ENCODE data around the gene ITPRIPL1.
"Not testable (repeated sequence)": the region's sequence is repeated elsewhere in the genome, so short reads cannot be mapped to it uniquely, and the experiment has no call there.

ITPRIPL1 gene, protein sequence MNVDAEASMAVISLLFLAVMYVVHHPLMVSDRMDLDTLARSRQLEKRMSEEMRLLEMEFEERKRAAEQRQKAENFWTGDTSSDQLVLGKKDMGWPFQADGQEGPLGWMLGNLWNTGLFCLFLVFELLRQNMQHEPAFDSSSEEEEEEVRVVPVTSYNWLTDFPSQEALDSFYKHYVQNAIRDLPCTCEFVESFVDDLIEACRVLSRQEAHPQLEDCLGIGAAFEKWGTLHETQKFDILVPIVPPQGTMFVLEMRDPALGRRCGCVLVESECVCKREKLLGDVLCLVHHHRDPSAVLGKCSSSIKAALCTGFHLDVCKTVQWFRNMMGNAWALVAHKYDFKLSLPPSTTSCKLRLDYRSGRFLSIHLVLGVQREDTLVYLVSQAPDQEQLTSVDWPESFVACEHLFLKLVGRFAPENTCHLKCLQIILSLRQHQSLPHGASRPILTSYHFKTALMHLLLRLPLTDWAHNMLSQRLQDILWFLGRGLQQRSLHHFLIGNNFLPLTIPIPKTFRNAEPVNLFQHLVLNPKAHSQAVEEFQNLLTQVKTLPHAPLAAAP

DNA sequence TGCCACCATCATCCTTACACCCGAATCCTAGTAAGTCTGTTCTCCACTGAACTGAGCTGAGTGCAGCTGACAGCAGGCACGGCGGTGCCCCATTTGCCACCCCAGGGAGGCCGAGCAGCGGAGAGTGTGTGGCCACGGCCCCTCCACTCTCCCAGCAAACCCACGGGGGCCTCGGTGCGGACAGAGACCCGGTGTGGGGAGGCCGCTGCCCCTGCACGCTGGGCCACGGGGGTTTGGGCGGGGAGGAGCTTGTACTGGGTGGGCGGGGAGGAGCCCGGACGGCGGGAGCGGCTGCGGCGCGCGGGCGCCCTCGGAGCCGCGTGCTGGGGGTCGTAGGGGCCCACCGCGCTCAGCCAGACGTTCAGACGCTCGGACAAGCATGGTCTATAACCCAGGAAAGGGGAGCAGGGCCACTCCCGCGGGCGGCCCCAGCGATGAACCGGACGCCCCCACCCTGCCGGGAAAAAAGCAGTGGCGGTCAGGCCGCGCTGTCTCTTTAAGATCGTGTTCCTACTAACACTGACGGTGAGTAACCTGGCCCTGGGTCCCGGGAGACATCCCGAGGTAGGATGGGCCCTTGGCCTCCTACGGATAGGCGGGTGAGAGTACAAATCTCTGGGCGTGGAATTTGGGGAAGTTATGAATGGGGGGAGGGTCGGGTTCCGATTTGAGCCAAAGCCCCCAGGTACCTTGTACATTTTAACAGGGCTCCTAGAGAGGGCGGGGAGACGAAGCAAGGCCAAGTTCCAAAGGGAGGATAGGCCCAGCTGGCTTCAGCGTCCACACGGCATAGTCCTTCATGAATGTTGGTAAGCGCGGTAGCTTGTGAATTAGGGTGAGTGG is at the start of gene ITPRIPL1:
Gene ITPRIPL1, plus strand, starts transcription at position 277 of the 843 bp plus-strand sequence. Its CDS starts 523 bp downstream, at position 800.
- peaks cover 70% of the 10 kb centered on the region for H3K4me1 Mint-ChIP-seq
- CTCF ChIA-PET = interaction anchor here (0.9 to 1.8 kb wide), 2 partner anchors 10 to 21 kb away, joined by 3 to 5 read pairs; partner anchors contain the start of gene NCAPH
- no peaks in the 10 kb centered on the region for H3K9me3 Mint-ChIP-seq
- H3K36me3 Mint-ChIP-seq = peaks cover 39% of the 10 kb centered on the region
- no peaks in the 10 kb centered on the region for H3K27me3 Mint-ChIP-seq
- H3K4me3 Mint-ChIP-seq = peak within 1 kb of the TSS; percentile 85
- peak within 1 kb of the TSS; percentile 91 for H3K27ac Mint-ChIP-seq
- peak; percentile 62 for DNase-seq

DNA sequence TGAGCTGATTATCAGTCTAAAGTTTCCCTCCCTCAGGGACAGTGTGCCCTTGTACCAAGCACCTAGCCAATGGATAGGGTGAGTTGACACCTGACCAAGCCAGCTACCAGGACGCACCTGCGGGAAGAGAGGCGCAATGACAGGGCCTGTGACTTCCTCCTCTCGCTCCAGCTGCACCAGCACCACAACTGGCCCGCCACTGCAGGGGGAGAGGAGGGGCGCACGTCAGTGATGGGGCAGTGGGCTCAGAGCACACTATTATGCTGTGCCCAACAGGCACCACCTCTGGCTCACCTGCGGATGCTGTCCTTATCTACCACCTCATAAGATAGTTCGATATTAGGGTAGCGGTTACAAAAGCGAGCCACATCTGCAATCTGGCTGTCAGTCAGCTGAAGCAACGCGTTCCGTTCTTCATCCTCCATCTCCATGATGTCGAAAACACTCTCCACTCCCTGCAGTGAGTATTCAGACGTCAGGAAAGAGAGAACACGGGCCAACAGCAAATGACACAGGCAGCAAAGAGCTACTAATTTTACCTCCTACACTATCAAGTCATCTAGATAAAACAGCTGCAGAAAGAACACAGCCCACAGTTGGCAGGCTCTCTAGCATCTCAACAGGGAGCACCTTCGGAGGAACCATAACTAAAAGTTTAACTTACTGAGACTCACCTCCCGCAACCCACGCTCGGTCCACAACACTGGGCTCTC is 48.2 kb upstream of the ITPRIPL1 start:
- no peak for DNase-seq
- no peaks in the 10 kb centered on the region for H3K4me1 Mint-ChIP-seq
- no peak overlapping the region for H3K27ac Mint-ChIP-seq
- no peaks in the 10 kb centered on the region for H3K9me3 Mint-ChIP-seq
- H3K36me3 Mint-ChIP-seq = peaks cover 72% of the 10 kb centered on the region
- H3K27me3 Mint-ChIP-seq = no peaks in the 10 kb centered on the region
- CTCF ChIA-PET = interaction anchor here (1.0 to 1.9 kb wide), 2 partner anchors 10 to 254 kb away, joined by 3 to 8 read pairs; no protein-coding TSS in a partner anchor
- no peak overlapping the region for H3K4me3 Mint-ChIP-seq

DNA sequence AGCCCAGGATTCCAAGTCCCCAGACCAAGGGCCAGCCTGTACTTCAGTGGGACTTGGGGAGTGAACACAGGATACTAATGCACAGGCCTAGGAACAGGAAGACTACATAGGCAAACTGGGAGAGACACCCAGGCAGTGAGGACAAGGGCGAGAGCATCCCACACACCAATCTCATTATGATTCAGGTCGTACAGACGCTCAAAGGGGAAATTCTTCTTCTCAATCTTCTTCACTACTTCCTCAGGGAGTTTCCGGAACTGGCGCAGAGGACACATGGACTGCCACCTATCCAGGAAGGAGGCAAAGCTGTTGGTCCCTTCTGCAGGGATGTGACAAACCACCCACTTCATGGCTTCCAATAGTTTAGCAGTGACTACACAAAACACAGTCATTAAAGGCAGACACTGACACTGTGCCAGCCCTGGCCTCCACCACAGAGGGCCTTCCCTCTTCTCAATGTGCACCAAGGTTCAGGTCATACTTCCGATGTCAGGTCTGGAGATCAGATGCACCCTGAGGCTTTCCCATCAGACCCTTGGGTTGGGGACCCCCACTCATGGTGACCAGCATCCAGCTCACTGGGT is 37.8 kb upstream of the ITPRIPL1 start:
- no peaks in the 10 kb centered on the region for H3K27me3 Mint-ChIP-seq
- CTCF ChIA-PET = no interaction called here
- H3K27ac Mint-ChIP-seq = no peak overlapping the region
- no peak overlapping the region for H3K4me3 Mint-ChIP-seq
- H3K4me1 Mint-ChIP-seq = no peaks in the 10 kb centered on the region
- DNase-seq = no peak
- H3K9me3 Mint-ChIP-seq = no peaks in the 10 kb centered on the region
- peaks cover 82% of the 10 kb centered on the region for H3K36me3 Mint-ChIP-seq

DNA sequence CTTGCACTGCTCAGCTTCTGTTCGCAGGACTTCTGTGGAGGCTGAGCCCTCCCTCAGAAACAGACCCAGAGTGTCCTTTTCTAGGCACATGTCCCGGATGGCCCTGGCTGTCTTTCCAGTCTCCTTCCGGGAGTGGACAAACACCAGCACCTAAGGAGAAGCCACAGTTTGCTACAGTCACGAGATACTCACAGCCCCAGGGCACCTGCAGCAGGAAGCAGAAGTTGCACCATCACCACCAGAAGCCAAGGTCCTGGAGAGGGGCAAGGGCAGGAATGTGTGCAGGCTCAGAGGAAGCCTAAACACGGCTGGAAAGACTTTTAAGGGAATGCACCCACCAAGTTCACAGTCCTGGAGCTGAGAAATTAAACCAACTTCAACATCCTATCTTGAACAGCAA is 33.4 kb upstream of the ITPRIPL1 start:
- no peak overlapping the region for H3K4me3 Mint-ChIP-seq
- peaks cover 86% of the 10 kb centered on the region for H3K36me3 Mint-ChIP-seq
- no peaks in the 10 kb centered on the region for H3K4me1 Mint-ChIP-seq
- H3K9me3 Mint-ChIP-seq = no peaks in the 10 kb centered on the region
- no peak overlapping the region for H3K27ac Mint-ChIP-seq
- CTCF ChIA-PET = interaction anchor here (0.9 kb wide), 1 partner anchor 11 kb away, joined by 3 read pairs; no protein-coding TSS in a partner anchor
- DNase-seq = no peak
- H3K27me3 Mint-ChIP-seq = no peaks in the 10 kb centered on the region

DNA sequence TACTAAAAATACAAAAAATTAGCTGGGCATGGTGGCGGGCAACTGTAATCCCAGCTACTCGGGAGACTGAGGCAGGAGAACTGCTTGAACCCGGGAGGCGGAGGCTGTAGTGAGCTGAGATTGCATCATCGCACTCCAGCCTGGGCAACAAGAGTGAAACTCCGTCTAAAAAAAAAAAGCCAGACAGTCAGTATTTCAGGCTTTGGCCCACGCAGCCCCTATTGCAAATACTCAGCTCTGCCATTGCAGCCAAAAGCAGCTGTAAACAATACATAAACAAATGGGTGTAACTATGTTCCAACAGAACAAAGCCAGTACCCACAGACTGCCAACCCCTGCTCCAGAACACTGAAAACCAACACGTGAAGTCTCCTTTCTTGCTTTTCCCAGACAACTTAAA is 30.8 kb upstream of the ITPRIPL1 start:
- CTCF ChIA-PET = interaction anchor here (0.8 to 1.0 kb wide), 2 partner anchors 16 to 27 kb away, joined by 3 read pairs; no protein-coding TSS in a partner anchor

DNA sequence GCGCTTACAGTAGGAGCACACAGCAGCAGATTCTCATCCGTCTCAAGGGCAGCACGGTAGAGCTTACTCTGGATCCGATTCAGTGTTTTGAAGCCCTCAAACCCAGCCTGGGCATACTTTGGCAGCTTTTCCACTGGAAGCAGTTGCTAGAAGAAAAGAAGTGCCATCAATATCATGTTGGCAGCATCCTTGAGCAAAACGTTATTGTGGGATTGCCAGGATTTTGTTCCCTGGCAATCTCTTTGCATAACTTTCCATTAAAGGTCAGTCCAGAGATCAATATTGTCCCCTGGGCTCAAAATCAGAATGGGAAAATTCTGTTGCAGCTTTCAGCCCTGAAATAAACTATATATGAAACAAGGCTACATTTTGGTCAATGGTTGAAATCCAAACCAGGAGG is 28.2 kb upstream of the ITPRIPL1 start:
- H3K4me1 Mint-ChIP-seq = peaks cover 27% of the 10 kb centered on the region
- H3K27ac Mint-ChIP-seq = no peak overlapping the region
- no peaks in the 10 kb centered on the region for H3K9me3 Mint-ChIP-seq
- CTCF ChIA-PET = no interaction called here
- H3K4me3 Mint-ChIP-seq = no peak overlapping the region
- H3K36me3 Mint-ChIP-seq = peaks cover 81% of the 10 kb centered on the region
- DNase-seq = no peak
- no peaks in the 10 kb centered on the region for H3K27me3 Mint-ChIP-seq

More for the DNA sequence above, 30.8 kb upstream of the ITPRIPL1 start:
- H3K9me3 Mint-ChIP-seq, H3K4me3 Mint-ChIP-seq, H3K27me3 Mint-ChIP-seq, H3K27ac Mint-ChIP-seq, DNase-seq: not testable (repeated sequence)
- Mint-ChIP-seq H3K4me1 (peaks cover 13% of the 10 kb centered on the region), H3K36me3 (peaks cover 85% of the 10 kb centered on the region)

DNA sequence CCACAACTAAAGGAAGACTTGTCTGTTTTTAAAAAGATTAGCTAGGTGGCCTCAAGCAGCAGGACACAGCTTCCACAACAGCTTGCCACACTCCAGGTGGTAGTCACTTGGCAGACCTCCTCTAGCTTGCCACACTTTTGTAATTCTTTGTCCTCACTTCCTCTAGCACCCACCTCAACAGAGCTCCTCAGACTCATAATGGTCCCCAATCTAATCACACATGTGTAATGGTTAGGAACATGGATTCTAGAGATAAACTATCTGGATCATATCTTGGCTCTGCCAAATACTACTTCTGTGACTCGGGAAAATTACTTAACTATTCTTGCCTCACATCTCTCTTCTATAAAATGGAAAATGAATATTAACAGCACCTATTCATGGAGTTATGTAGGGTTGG is 23.3 kb upstream of the ITPRIPL1 start:
- Mint-ChIP-seq H3K4me3 (no peak overlapping the region), H3K9me3 (no peaks in the 10 kb centered on the region), H3K27ac (no peak overlapping the region), H3K4me1 (peaks cover 70% of the 10 kb centered on the region), H3K36me3 (peaks cover 84% of the 10 kb centered on the region), H3K27me3 (peaks cover 3% of the 10 kb centered on the region)
- no peak for DNase-seq
- CTCF ChIA-PET = interaction anchor here (0.6 to 0.8 kb wide), 2 partner anchors 20 to 278 kb away, joined by 3 read pairs; no protein-coding TSS in a partner anchor

DNA sequence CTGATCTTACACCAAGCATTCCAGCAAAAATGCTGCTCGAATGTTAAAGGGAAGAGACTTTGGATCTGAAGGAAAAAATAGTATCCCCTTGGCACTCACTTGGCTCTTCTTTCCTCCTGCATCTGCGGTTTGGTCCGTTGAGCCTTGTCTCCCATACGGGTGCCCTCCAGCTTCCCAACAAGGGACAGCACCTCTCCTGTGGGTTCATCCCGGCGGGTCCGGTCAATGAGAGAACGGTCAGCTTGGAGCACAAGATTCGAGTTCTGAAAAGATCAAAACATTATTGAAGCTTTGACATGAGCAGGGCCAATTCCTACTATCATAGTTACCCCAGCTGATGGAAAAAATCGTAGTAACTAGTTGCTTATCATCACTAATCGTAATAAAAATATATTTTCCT is 20.5 kb upstream of the ITPRIPL1 start:
- H3K36me3 Mint-ChIP-seq = peaks cover 63% of the 10 kb centered on the region

DNA sequence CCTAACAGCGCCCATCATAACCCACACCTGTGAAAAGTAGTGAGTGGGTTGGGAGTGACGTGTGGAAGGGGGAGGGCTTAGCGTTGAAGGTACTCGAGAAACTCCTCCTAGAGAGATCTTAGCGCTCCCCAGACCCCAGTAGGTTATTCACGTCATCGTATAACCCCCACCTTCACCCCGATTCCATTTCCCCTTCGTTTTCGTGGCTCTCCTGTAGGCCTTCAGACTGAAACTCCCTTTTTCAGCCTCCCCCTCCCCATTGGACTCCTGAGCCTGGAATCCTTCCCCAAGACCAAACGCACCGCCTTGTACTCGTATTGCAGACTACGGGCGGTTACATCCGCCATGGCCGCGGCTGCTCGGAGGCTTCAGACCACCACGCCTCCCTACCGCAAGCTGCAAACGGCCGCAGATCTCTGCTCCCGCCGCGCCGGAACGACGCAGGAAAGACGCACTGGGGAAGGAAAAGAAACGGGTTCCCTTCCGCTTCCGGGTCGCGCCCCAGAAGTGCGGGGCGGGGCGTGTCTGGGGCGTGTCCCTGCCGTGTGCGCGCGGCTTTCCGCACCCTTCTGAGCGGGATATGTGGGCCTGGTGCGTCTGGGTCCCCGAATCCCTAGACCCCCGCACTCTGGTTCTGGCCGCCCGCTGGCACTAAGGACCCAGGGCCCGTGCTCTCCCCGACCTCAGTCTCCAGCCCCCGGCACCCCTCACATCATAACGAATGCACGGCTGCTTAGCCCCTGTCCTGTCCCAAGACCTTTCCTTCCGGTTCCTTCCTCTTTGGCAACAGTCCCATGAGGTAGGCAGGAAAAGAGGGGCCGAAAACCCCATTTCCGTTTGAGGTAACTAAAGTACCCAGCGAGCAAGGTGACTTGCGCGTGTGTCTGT is 19.8 kb upstream of the ITPRIPL1 start, which contains the start of gene SNRNP200:
Gene SNRNP200, minus strand, starts transcription at position 456 of the 888 bp plus-strand sequence. Its CDS starts 109 bp downstream, at position 347.
- Mint-ChIP-seq H3K4me3 (peak within 1 kb of the TSS; percentile 97), H3K36me3 (peaks cover 57% of the 10 kb centered on the region)

More for the DNA sequence above, 20.5 kb upstream of the ITPRIPL1 start:
- Mint-ChIP-seq H3K4me1 (peaks cover 64% of the 10 kb centered on the region), H3K27me3 (peaks cover 3% of the 10 kb centered on the region), H3K27ac (peak overlapping the region; percentile 97), H3K9me3 (no peaks in the 10 kb centered on the region), H3K4me3 (peak overlapping the region; percentile 97)
- CTCF ChIA-PET = interaction anchor here (0.7 to 1.1 kb wide), 2 partner anchors 20 to 41 kb away, joined by 3 to 5 read pairs; no protein-coding TSS in a partner anchor
- no peak for DNase-seq

DNA sequence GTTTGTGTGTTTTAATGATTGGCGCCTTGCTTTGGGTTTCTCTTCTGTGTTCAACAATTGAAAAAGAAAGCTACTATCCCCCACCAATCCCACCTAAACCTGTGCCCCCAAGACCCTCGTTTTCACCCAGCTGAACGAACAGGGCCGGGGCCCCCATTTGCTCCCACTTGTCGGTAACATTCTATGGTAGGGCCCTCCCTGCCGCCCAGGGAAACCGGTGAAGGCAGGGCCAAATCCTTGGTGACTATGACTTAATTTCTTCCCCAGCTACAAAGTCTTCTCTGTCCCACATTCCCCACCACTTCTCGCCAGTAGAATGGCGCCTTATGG is 19.2 kb upstream of the ITPRIPL1 start:
- H3K27me3 Mint-ChIP-seq = peaks cover 3% of the 10 kb centered on the region
- H3K36me3 Mint-ChIP-seq = peaks cover 54% of the 10 kb centered on the region
- peaks cover 67% of the 10 kb centered on the region for H3K4me1 Mint-ChIP-seq
- H3K9me3 Mint-ChIP-seq = no peaks in the 10 kb centered on the region
- no peak for DNase-seq
- H3K4me3 Mint-ChIP-seq = peak overlapping the region; percentile 97
- CTCF ChIA-PET = interaction anchor here (1.0 kb wide), 1 partner anchor 11 kb away, joined by 3 read pairs; no protein-coding TSS in a partner anchor
- peak overlapping the region; percentile 97 for H3K27ac Mint-ChIP-seq

More for the DNA sequence above, 19.8 kb upstream of the ITPRIPL1 start, which contains the start of gene SNRNP200:
- CTCF ChIA-PET = interaction anchor here (0.7 to 1.1 kb wide), 3 partner anchors 12 to 41 kb away, joined by 3 to 5 read pairs (median 3); no protein-coding TSS in a partner anchor
- H3K9me3 Mint-ChIP-seq = no peaks in the 10 kb centered on the region
- peaks cover 3% of the 10 kb centered on the region for H3K27me3 Mint-ChIP-seq
- DNase-seq = peak; percentile 93
- peaks cover 69% of the 10 kb centered on the region for H3K4me1 Mint-ChIP-seq
- H3K27ac Mint-ChIP-seq = peak within 1 kb of the TSS; percentile 97

DNA sequence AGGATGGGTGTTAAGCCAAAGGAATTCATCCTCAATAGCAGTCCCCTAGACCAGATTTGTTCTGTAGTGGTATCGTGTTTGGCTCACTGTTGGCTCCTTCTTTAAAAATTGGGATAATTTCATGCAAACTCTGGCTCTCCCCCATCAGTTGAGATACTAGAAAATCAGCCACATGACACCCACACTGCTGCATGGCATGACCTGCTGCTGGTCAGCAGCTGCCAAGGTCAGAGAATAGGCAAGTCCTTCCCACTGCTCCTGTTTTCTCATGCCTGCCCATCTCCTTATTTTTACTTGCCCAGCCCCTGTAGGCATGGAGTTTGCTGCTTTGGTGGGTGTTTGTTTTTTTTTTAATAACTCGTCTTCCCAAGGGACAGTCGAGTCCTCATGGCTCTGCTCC is 18.7 kb upstream of the ITPRIPL1 start:
- Mint-ChIP-seq H3K4me3 (peak overlapping the region; percentile 97), H3K27me3 (peaks cover 3% of the 10 kb centered on the region), H3K4me1 (peaks cover 63% of the 10 kb centered on the region), H3K9me3 (no peaks in the 10 kb centered on the region), H3K27ac (peak overlapping the region; percentile 97), H3K36me3 (peaks cover 50% of the 10 kb centered on the region)
- no peak for DNase-seq
- CTCF ChIA-PET = interaction anchor here (1.0 kb wide), 1 partner anchor 11 kb away, joined by 3 read pairs; no protein-coding TSS in a partner anchor

DNA sequence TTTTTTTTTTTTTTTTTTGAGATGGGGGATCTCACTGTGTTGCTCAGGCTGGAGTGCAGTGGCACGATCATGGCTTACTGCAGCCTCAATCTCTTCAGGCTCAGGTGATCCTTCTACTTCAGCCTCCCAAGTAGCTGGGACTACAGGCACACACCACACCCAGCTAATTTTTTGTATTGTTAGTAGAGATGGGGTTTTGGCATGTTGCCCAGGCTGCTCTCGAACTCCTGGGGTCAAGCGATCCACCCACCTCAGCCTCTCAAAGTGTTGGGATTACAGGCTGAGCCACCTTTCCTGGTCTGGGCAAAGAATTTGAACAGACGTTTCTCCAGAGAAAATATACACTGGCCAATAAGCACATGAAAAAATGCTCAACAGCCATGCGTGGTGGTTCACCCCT is 16.9 kb upstream of the ITPRIPL1 start:
- H3K27me3 Mint-ChIP-seq = peaks cover 3% of the 10 kb centered on the region
- DNase-seq = no peak
- CTCF ChIA-PET = interaction anchor here (0.9 kb wide), 1 partner anchor 13 kb away, joined by 3 read pairs; no protein-coding TSS in a partner anchor
- peaks cover 46% of the 10 kb centered on the region for H3K4me1 Mint-ChIP-seq
- H3K4me3 Mint-ChIP-seq = no peak overlapping the region
- H3K36me3 Mint-ChIP-seq = peaks cover 31% of the 10 kb centered on the region
- no peak overlapping the region for H3K27ac Mint-ChIP-seq
- H3K9me3 Mint-ChIP-seq = no peaks in the 10 kb centered on the region
